SKM-1 (cell line): Measurements from ENCODE around the gene RPRD2.

Source experiments
- DNase-seq: peaks from one replicate; lab custom pipeline; 2025; ENCODE audit not compliant: unreplicated experiment; lab: John Stamatoyannopoulos, UW

Gene RPRD2

GRCh38 chr1:150469291-150469690 is 105.3 kb downstream of the RPRD2 start:
- no peak for DNase-seq

- DNase-seq, result no peak
Measured at GRCh38 chr1:150472601-150473200, 108.8 kb downstream of the RPRD2 start.

GRCh38 chr1:150473659-150474058 is 109.7 kb downstream of the RPRD2 start:
- no peak for DNase-seq

GRCh38 chr1:150474869-150475268 is 110.9 kb downstream of the RPRD2 start:
- no peak for DNase-seq

GRCh38 chr1:150476754-150477153 is 112.8 kb downstream of the RPRD2 start:
- DNase-seq, result no peak

- no peak for DNase-seq
Measured at GRCh38 chr1:150477320-150477719, 113.4 kb downstream of the RPRD2 start.

- no peak for DNase-seq
Measured at GRCh38 chr1:150477733-150478132, 113.8 kb downstream of the RPRD2 start.

- no peak for DNase-seq
Measured at GRCh38 chr1:150479370-150479769, 115.4 kb downstream of the RPRD2 start.

GRCh38 chr1:150479927-150480352 is 116.0 kb downstream of the RPRD2 start:
- no peak for DNase-seq

- no peak for DNase-seq
Measured at GRCh38 chr1:150484431-150484830, 120.5 kb downstream of the RPRD2 start.

GRCh38 chr1:150484861-150485260 is 120.9 kb downstream of the RPRD2 start:
- no peak for DNase-seq

GRCh38 chr1:150486966-150487762 is 123.2 kb downstream of the RPRD2 start, which contains the start of gene TARS2:
TSS of gene TARS2 (plus strand) at chr1:150487419. CDS start at chr1:150487451, 32 bp downstream.
- peak; percentile 100 for DNase-seq

- DNase-seq, result no peak
Measured at GRCh38 chr1:150487763-150488115, 123.8 kb downstream of the RPRD2 start.

GRCh38 chr1:150493175-150493574 is 129.2 kb downstream of the RPRD2 start:
- no peak for DNase-seq

GRCh38 chr1:150498342-150498741 is 134.4 kb downstream of the RPRD2 start:
- no peak for DNase-seq

GRCh38 chr1:150505431-150505830 is 141.5 kb downstream of the RPRD2 start:
- no peak for DNase-seq

- no peak for DNase-seq
Measured at GRCh38 chr1:150507912-150508864, 144.2 kb downstream of the RPRD2 start, which contains the start of gene ECM1. TSS of gene ECM1 (plus strand) at chr1:150508109. CDS start at chr1:150508210, 101 bp downstream.

- DNase-seq, result no peak
Measured at GRCh38 chr1:150508982-150509381, 145.0 kb downstream of the RPRD2 start.

GRCh38 chr1:150511551-150511950 is 147.6 kb downstream of the RPRD2 start:
- no peak for DNase-seq

GRCh38 chr1:150511985-150512660 is 148.2 kb downstream of the RPRD2 start:
- no peak for DNase-seq

- no peak for DNase-seq
Measured at GRCh38 chr1:150512846-150513245, 148.9 kb downstream of the RPRD2 start.
